ENCODE data around the gene IGLL5. TPM values are rescaled to one million over a fixed set of nuclear protein-coding genes. Genes with fewer than 3 reads are reported as not detected.

The IGLL5 gene
- total and polyA plus RNA-seq, 9 of the 15 experiments (the other 6 are each of a cell fraction or from before 2014, with no cell fraction given): not detected

- TF ChIP-seq UBTF (IDR thresholded peaks at IDR 0.05; ENCODE audit: borderline replicate concordance in 1 of 2, low read depth in 2 of 2, low read length in 2 of 2) (peak; percentile 48 to 56; a peak in 1 of 4 replicates), ZNF184 (CRISPR knock-in tag; IDR thresholded peaks at IDR 0.05) (0 out of 2 replicates have a peak, but pooled peaks have one; percentile 28), TCF7 (IDR thresholded peaks at IDR 0.05; ENCODE audit: borderline replicate concordance) (peak; percentile 17; the same call in 1 of the 2 replicates), HMGXB4 (CRISPR knock-in tag; IDR thresholded peaks at IDR 0.05) (peak; percentile 71; the same call in 1 of the 2 replicates), RB1 (IDR thresholded peaks at IDR 0.05; ENCODE audit: low read depth) (peak; percentile 94), E2F1 (CRISPR knock-in tag; IDR thresholded peaks at IDR 0.05) (peak; percentile 81), NFYB (IDR thresholded peaks at IDR 0.05; ENCODE audit: extremely low read depth, insufficient read length) (no peak)
These were observed 9.9 kb upstream of the IGLL5 start (continued) for GRCh38 chr22:22877523-22878210.

Measured in K562 (cell line).